Measurements from ENCODE around the gene PPP1R3D. TPM values are rescaled to one million over a fixed set of nuclear protein-coding genes. Genes with fewer than 3 reads are reported as not detected.

Gene PPP1R3D
- total RNA-seq, 1 donor from 2014 or later, result 5.8 TPM

- FAIRE-seq, result no peak
- no peaks in the 10 kb centered on the region for H3K27me3 Mint-ChIP-seq (ENCODE audit: low read depth, unreplicated experiment)
Observed at GRCh38 chr20:59932616-59933295, 7.3 kb downstream of the PPP1R3D start.

GRCh38 chr20:59931511-59932312 lies 8.4 kb downstream of the PPP1R3D start:
- H3K4me1 ChIP-seq (ENCODE audit: insufficient read depth, low read length), result peaks cover 3% of the 10 kb centered on the region
- no peak for DNase-seq (ENCODE audit: low read depth)
- H3K36me3 ChIP-seq (ENCODE audit: insufficient read depth, low read length), result no peaks in the 10 kb centered on the region
- Mint-ChIP-seq H3K4me3 (ENCODE audit: unreplicated experiment) (peak overlapping the region; percentile 70), H3K27me3 (ENCODE audit: low read depth, unreplicated experiment) (no peaks in the 10 kb centered on the region), H3K9me3 (ENCODE audit: unreplicated experiment) (no peaks in the 10 kb centered on the region), H3K36me3 (ENCODE audit: low read depth, unreplicated experiment) (no peaks in the 10 kb centered on the region), H3K27ac (ENCODE audit: unreplicated experiment) (no peak overlapping the region), H3K4me1 (ENCODE audit: low read depth, unreplicated experiment) (no peaks in the 10 kb centered on the region)
- no peak for FAIRE-seq
- H3K4me3 ChIP-seq (ENCODE audit: insufficient read depth, low read depth, low read length), result no peak overlapping the region
- H2AFZ ChIP-seq (ENCODE audit: low read depth, low read length), result no peak overlapping the region
- H3K27me3 ChIP-seq (ENCODE audit: insufficient read depth, low read length), result no peaks in the 10 kb centered on the region
- no peak overlapping the region for H3K27ac ChIP-seq (ENCODE audit: low read depth, low read length)
- no peak overlapping the region for H3K9ac ChIP-seq (ENCODE audit: low read length)
- no peaks in the 10 kb centered on the region for H3K9me3 ChIP-seq (ENCODE audit: insufficient read depth, low read depth, low read length)
- TF ChIP-seq EZH2 (IDR thresholded peaks at IDR 0.05; ENCODE audit: insufficient read depth, low read length) (no peak), CTCF (IDR thresholded peaks at IDR 0.05; ENCODE audit: insufficient read depth, low read depth, low read length) (no peak)
- no peaks in the 10 kb centered on the region for H4K20me1 ChIP-seq (ENCODE audit: insufficient read depth, low read length)
- H3K4me2 ChIP-seq (ENCODE audit: low read length), result no peak overlapping the region
- no peaks in the 10 kb centered on the region for H3K79me2 ChIP-seq (ENCODE audit: insufficient read depth, low read length)

More at GRCh38 chr20:59932616-59933295, 7.3 kb downstream of the PPP1R3D start:
- no peaks in the 10 kb centered on the region for H3K36me3 ChIP-seq (ENCODE audit: insufficient read depth, low read length)
- no peak overlapping the region for H2AFZ ChIP-seq (ENCODE audit: low read depth, low read length)
- H3K9me3 Mint-ChIP-seq (ENCODE audit: unreplicated experiment), result no peaks in the 10 kb centered on the region
- no peaks in the 10 kb centered on the region for H3K36me3 Mint-ChIP-seq (ENCODE audit: low read depth, unreplicated experiment)
- H3K4me1 ChIP-seq (ENCODE audit: insufficient read depth, low read length), result peaks cover 3% of the 10 kb centered on the region
- no peak overlapping the region for H3K27ac ChIP-seq (ENCODE audit: low read depth, low read length)
- no peak overlapping the region for H3K27ac Mint-ChIP-seq (ENCODE audit: unreplicated experiment)
- no peak overlapping the region for H3K4me3 ChIP-seq (ENCODE audit: insufficient read depth, low read depth, low read length)
- H4K20me1 ChIP-seq (ENCODE audit: insufficient read depth, low read length), result peaks cover 7% of the 10 kb centered on the region
- peak overlapping the region; percentile 96 for H3K4me2 ChIP-seq (ENCODE audit: low read length)
- H3K9me3 ChIP-seq (ENCODE audit: insufficient read depth, low read depth, low read length), result no peaks in the 10 kb centered on the region
- H3K79me2 ChIP-seq (ENCODE audit: insufficient read depth, low read length), result no peaks in the 10 kb centered on the region
- no peak for DNase-seq (ENCODE audit: low read depth)
- no peak overlapping the region for H3K9ac ChIP-seq (ENCODE audit: low read length)
- no peaks in the 10 kb centered on the region for H3K27me3 ChIP-seq (ENCODE audit: insufficient read depth, low read length)
- peaks cover 7% of the 10 kb centered on the region for H3K4me1 Mint-ChIP-seq (ENCODE audit: low read depth, unreplicated experiment)
- no peak overlapping the region for H3K4me3 Mint-ChIP-seq (ENCODE audit: unreplicated experiment)
- TF ChIP-seq EZH2 (IDR thresholded peaks at IDR 0.05; ENCODE audit: insufficient read depth, low read length), result no peak
- no peak for TF ChIP-seq CTCF (IDR thresholded peaks at IDR 0.05; ENCODE audit: insufficient read depth, low read depth, low read length)

All from astrocyte (in vitro differentiated cells and primary cell).